ENCODE results near the gene TSPEAR. TPM values are rescaled to one million over a fixed set of nuclear protein-coding genes. Genes with fewer than 3 reads are reported as not detected.

TSPEAR gene
- total RNA-seq, 1 donor from 2014 or later, result not detected

DNA sequence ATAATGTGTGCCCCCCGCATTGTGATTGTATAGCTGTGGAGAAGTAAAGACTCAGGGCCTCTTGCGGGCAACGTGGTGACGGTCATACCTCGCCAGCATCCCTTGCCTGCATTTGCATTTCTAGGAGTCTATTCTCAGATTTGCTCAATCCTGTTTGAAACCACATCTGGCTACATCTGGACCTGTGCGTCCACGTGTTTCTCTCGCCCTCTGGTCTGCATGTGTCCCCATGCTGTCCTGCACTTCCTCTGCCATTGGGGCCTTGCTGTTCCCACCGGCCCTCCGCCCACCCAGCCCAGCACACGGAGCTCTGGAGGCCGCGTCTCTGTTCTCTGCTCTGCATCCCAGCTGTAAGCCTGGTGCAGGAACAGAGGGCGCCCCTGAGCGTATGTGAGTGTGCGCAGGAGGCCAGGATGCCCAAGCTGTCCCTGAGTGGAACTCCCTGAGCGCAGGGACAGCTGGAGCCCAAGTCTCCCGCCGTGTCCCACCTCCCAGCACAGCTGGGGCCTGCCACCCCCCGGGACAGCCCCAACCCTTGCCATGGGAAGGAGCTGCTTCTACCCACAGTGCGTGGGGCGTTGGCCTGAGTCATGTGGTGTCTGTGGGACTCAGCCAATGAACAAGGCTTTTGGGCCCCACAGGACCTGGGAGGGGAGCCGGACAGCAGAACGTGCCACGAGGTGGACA lies 161.7 kb downstream of the TSPEAR start:
- TF ChIP-seq, protein P1, sequence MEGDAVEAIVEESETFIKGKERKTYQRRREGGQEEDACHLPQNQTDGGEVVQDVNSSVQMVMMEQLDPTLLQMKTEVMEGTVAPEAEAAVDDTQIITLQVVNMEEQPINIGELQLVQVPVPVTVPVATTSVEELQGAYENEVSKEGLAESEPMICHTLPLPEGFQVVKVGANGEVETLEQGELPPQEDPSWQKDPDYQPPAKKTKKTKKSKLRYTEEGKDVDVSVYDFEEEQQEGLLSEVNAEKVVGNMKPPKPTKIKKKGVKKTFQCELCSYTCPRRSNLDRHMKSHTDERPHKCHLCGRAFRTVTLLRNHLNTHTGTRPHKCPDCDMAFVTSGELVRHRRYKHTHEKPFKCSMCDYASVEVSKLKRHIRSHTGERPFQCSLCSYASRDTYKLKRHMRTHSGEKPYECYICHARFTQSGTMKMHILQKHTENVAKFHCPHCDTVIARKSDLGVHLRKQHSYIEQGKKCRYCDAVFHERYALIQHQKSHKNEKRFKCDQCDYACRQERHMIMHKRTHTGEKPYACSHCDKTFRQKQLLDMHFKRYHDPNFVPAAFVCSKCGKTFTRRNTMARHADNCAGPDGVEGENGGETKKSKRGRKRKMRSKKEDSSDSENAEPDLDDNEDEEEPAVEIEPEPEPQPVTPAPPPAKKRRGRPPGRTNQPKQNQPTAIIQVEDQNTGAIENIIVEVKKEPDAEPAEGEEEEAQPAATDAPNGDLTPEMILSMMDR (IDR thresholded peaks at IDR 0.05; ENCODE audit: insufficient read depth, low read length, poor library complexity, severe bottlenecking), result no peak
- H3K36me3 ChIP-seq (ENCODE audit: control insufficient read depth, insufficient read depth, low read length), result no peaks in the 10 kb centered on the region

DNA sequence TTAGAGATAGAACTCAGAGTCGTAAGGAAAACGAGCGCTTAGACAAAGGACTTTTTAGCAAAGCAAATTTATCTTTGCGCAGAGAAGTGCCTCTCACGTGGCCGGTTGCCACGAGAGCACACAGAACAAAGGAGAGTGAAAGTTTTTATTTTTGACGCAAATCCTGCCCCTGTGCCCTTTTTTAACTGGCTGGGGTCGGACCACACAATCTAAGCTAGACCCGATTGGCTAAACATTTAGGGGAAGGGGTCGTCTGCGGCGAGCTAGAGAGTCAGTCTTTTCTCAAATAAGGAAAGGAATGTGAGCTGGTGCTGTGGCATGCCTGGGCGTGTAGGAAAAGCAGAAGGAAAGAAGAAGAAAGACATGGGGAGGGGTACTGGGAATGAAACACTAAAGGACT lies 162.4 kb downstream of the TSPEAR start:
- no peak for DNase-seq (ENCODE audit: low read depth)
- Histone ChIP-seq H3K36me3 (ENCODE audit: control insufficient read depth, insufficient read depth, low read length) (no peaks in the 10 kb centered on the region), H3K4me3 (ENCODE audit: low read depth, low read length) (no peak overlapping the region), H3K27me3 (ENCODE audit: control insufficient read depth, insufficient read depth, low read length) (no peaks in the 10 kb centered on the region)
- TF ChIP-seq, protein P1 (IDR thresholded peaks at IDR 0.05; ENCODE audit: insufficient read depth, low read length, poor library complexity, severe bottlenecking), result no peak

More for the DNA sequence above, 161.7 kb downstream of the TSPEAR start:
- no peak for DNase-seq (ENCODE audit: low read depth)
- Histone ChIP-seq H3K4me3 (ENCODE audit: low read depth, low read length) (no peak overlapping the region), H3K27me3 (ENCODE audit: control insufficient read depth, insufficient read depth, low read length) (no peaks in the 10 kb centered on the region)

DNA sequence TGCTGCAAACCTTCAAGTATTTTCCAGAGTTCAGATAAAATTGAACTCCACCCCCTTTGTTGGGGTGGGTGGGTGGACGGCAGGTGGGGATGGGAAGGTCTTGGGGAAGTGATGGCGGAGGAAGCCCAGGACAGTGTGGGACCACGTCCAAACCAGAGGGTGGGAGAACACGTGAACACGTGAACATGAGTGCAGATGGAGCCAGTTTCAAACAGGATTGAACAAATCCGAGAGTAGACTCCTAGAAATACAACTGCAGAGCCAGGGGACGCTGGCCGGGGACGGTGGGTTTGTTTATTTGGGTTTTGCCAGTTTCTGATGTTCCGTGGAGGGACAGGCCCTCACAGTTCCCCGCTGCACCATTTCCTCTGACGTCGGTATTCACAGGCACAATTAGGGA lies 163.0 kb downstream of the TSPEAR start:
- no peak for DNase-seq (ENCODE audit: low read depth)
- Histone ChIP-seq H3K27me3 (ENCODE audit: control insufficient read depth, insufficient read depth, low read length) (no peaks in the 10 kb centered on the region), H3K4me3 (ENCODE audit: low read depth, low read length) (no peak overlapping the region), H3K36me3 (ENCODE audit: control insufficient read depth, insufficient read depth, low read length) (no peaks in the 10 kb centered on the region)
- TF ChIP-seq, protein P1 (IDR thresholded peaks at IDR 0.05; ENCODE audit: insufficient read depth, low read length, poor library complexity, severe bottlenecking), result no peak

DNA sequence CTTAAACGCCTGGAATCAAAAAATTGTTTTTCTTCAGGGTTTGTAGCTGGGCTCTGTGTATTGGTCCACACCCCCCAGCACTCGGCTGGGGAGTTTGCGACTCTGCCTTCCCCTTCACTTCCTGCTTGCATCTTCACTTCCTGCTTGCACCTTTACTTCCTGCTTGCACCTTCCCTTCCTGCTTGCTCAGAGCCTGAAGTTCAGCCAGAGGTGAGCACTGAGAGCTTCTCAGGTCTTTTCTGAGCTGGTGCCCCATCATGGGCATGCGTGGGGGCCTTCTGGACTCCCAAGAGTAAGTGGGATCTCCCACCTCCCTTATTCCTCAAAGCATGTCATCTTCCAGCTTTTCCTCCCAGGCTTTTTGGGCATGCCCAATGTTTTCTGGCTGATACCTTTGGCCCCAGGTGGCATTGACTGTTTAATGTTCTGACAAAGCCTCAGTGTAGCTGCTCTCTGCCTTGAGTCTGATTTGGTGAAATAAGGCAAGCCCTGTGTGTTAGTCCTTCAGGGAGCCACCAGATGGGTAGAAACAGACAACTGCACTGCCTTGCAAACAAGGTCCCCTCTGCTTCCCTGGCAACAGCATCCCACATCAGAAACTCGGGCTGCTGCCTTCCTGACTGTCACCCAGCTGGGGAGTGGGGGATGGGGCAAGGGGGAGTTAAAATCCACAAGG lies 163.6 kb downstream of the TSPEAR start:
- Histone ChIP-seq H3K36me3 (ENCODE audit: control insufficient read depth, insufficient read depth, low read length) (no peaks in the 10 kb centered on the region), H3K27me3 (ENCODE audit: control insufficient read depth, insufficient read depth, low read length) (no peaks in the 10 kb centered on the region), H3K4me3 (ENCODE audit: low read depth, low read length) (no peak overlapping the region)
- no peak for DNase-seq (ENCODE audit: low read depth)
- TF ChIP-seq, protein P1 (IDR thresholded peaks at IDR 0.05; ENCODE audit: insufficient read depth, low read length, poor library complexity, severe bottlenecking), result no peak

DNA sequence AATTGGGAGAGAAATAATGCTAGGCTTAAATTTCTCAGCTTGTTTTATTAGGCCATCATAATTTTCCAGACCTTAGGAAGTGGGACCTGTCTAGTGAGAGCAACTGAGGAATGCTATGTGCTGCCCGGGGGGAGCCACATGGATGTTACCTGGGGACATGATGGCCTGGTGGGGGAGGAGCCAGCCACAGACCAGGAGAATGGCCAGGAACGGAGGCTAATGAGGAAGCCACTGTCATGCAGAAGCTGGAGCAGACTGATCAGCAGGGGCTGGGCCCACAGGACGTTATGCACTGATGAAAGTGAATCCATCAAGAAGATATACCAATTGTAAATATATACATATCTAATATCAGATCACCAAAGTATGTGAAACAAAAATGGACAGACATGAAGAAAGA lies 166.8 kb downstream of the TSPEAR start:
- no peaks in the 10 kb centered on the region for H3K27me3 ChIP-seq (ENCODE audit: control insufficient read depth, insufficient read depth, low read length)
- no peaks in the 10 kb centered on the region for H3K36me3 ChIP-seq (ENCODE audit: control insufficient read depth, insufficient read depth, low read length)
- no peak for DNase-seq (ENCODE audit: low read depth)
- TF ChIP-seq, protein P1 (IDR thresholded peaks at IDR 0.05; ENCODE audit: insufficient read depth, low read length, poor library complexity, severe bottlenecking), result no peak
- H3K4me3 ChIP-seq (ENCODE audit: low read depth, low read length), result no peak overlapping the region

All from kidney epithelial cell (primary cell).